Upper lobe of left lung (tissue), 6 donors: ENCODE results near the gene KPNA2. TPM values are rescaled to one million over a fixed set of nuclear protein-coding genes. Genes with fewer than 3 reads are reported as not detected.
"Not testable (repeated sequence)": the region's sequence is repeated elsewhere in the genome, so short reads cannot be mapped to it uniquely, and the experiment has no call there.

Source experiments
- ATAC-seq, 2 donors: fragments of 200-7000 bp; cut with Tn5 transposase; one replicate each; pipeline ENCODE4 v1.9.1; 2022; ENCODE audit warnings: mild to moderate bottlenecking in 2 of 2, moderate library complexity in 2 of 2; ENCODE audit not compliant: low FRiP score in 2 of 2
- DNase-seq, 2 donors: peaks; one replicate each; pipeline ENCODE4 v3.0.0-alpha.2; 2019 to 2020
- H3K27ac ChIP-seq, 4 donors: fragments of 200-600 bp; sonication (generic); one replicate each; pipeline ENCODE4 v1.5.1; 2016 to 2019
- H3K27me3 ChIP-seq, 4 donors: fragments of 200-600 bp; sonication (generic); one replicate each; pipeline ENCODE4 v1.5.1; 2017 to 2019
- H3K36me3 ChIP-seq, 4 donors: fragments of 200-600 bp; sonication (generic); one replicate each; pipeline ENCODE4 v1.5.1; 2016 to 2019
- H3K4me1 ChIP-seq, 4 donors: fragments of 200-600 bp; sonication (generic); one replicate each; pipeline ENCODE4 v1.5.1; 2018 to 2019
- H3K4me3 ChIP-seq, 4 donors: fragments of 200-600 bp; sonication (generic); one replicate each; pipeline ENCODE4 v1.5.1; 2017 to 2019; ENCODE audit warnings: mild to moderate bottlenecking in 2 of 4, moderate library complexity in 1 of 4
- H3K9me3 ChIP-seq, 4 donors: fragments of 200-600 bp; sonication (generic); one replicate each; pipeline ENCODE4 v1.5.1; 2018 to 2019
- CTCF ChIP-seq, 6 experiments: fragments of 450-650 bp in 4 of 6; fragments of 200-600 bp in 2 of 6; sonication (generic) in 2 of 6; IDR thresholded peaks; one replicate each; pipeline ENCODE4 v1.5.1; 2016 to 2019; ENCODE audit warnings: antibody characterized with exemption in 6 of 6
- EP300 ChIP-seq, 4 donors: sonication (generic); formaldehyde crosslinking; IDR thresholded peaks; one replicate each; pipeline ENCODE4 v1.5.1; 2017; ENCODE audit warnings: antibody characterized with exemption in 4 of 4, control low read depth in 2 of 4
- POLR2A ChIP-seq, 4 donors: fragments of 450-650 bp; IDR thresholded peaks; one replicate each; pipeline ENCODE4 v1.5.1; 2016 to 2017; ENCODE audit warnings: antibody characterized with exemption in 4 of 4, mild to moderate bottlenecking in 2 of 4
- POLR2AphosphoS5 ChIP-seq, 2 donors: sonication (generic); formaldehyde crosslinking; IDR thresholded peaks; one replicate each; pipeline ENCODE4 v1.5.1; 2017; ENCODE audit warnings: antibody characterized with exemption in 2 of 2
- WGBS, 2 donors: methylation state at CpG; one replicate each; pipeline ENCODE4 v1.1.5; 2017 to 2018; 5-methylcytosine and 5-hydroxymethylcytosine counted together
- total RNA-seq, 6 donors: library from RNA; depleted of rRNA in 4 of 6; stranded (reverse); fragments of >200 nt in 4 of 6; gene quantifications; one replicate each; pipeline versions ENCODE4 v1.1.0 to v1.2.1, GENCODE V29; 2016 to 2021
- donor health status: DM: no; HTN: no; CAD: no; lungs with moderate emphysema.
- donor health status: DM: no; HTN: yes; CAD: no; lungs with severe emphysema.

The KPNA2 gene
- total RNA-seq, 6 donors from 2014 or later: 10.7 to 39.4 (median 26.7) TPM

GRCh38 chr17:68036304-68037147 lies 991 bp downstream of the KPNA2 start:
- WGBS, 2 donors: 15 to 16% methylated on average over 11 of the region's 11 CpGs
- H3K27ac ChIP-seq: peak overlapping the region; percentile 60 to 91 (median 80)

GRCh38 chr17:68047153-68047846 lies 11.8 kb downstream of the KPNA2 start:
- DNase-seq (no peak), ATAC-seq (no peak)
- Histone ChIP-seq H3K9me3 (no peaks in the 10 kb centered on the region), H3K27me3 (no peaks in the 10 kb centered on the region), H3K4me3 (no peak overlapping the region), H3K36me3 (peaks cover 15 to 47% (median 33%) of the 10 kb centered on the region in 4 donors), H3K4me1 (peaks cover 0 to 3% (median 0%) of the 10 kb centered on the region in 4 donors), H3K27ac (no peak overlapping the region)
- 86 to 89% methylated on average over 9 of the region's 9 CpGs for WGBS, 2 donors
- TF ChIP-seq EP300 (IDR thresholded peaks at IDR 0.05) (no peak), CTCF (IDR thresholded peaks at IDR 0.05) (no peak), POLR2AphosphoS5 (IDR thresholded peaks at IDR 0.05) (no peak), POLR2A (IDR thresholded peaks at IDR 0.05) (no peak)

More at GRCh38 chr17:68036304-68037147, 991 bp downstream of the KPNA2 start:
- peaks cover 9 to 18% (median 13%) of the 10 kb centered on the region in 4 donors for H3K4me1 ChIP-seq
- H3K27me3 ChIP-seq: no peaks in the 10 kb centered on the region
- H3K4me3 ChIP-seq: peak overlapping the region; percentile 81 to 100 (median 92)
- peaks cover 0 to 42% (median 26%) of the 10 kb centered on the region in 4 donors for H3K36me3 ChIP-seq
- no peaks in the 10 kb centered on the region for H3K9me3 ChIP-seq
- DNase-seq: no peak
- ATAC-seq: no peak
- no peak for TF ChIP-seq CTCF (IDR thresholded peaks at IDR 0.05)
- no peak for TF ChIP-seq EP300 (IDR thresholded peaks at IDR 0.05)
- TF ChIP-seq POLR2A (IDR thresholded peaks at IDR 0.05): no peak
- no peak for TF ChIP-seq POLR2AphosphoS5 (IDR thresholded peaks at IDR 0.05)

- not testable (repeated sequence) for H3K27ac ChIP-seq, H3K4me3 ChIP-seq, H3K9me3 ChIP-seq, H3K27me3 ChIP-seq, DNase-seq, H3K4me1 ChIP-seq
- 58 to 76% methylated on average over 7 of the region's 7 CpGs for WGBS, 2 donors
- H3K36me3 ChIP-seq: peaks cover 12 to 39% (median 26%) of the 10 kb centered on the region in 4 donors
- ATAC-seq: peak in 1 of 2 donors; percentile 56
Measured at GRCh38 chr17:68047890-68048542, 12.5 kb downstream of the KPNA2 start.

GRCh38 chr17:68048996-68049395 lies 13.5 kb downstream of the KPNA2 start:
- no peaks in the 10 kb centered on the region for H3K27me3 ChIP-seq
- DNase-seq (no peak), ATAC-seq (no peak)
- no peak overlapping the region for H3K27ac ChIP-seq
- 89 to 94% methylated on average over 2 of the region's 2 CpGs for WGBS, 2 donors
- H3K4me3 ChIP-seq: no peak overlapping the region
- no peaks in the 10 kb centered on the region for H3K9me3 ChIP-seq
- peaks cover 8 to 30% (median 18%) of the 10 kb centered on the region in 4 donors for H3K36me3 ChIP-seq
- peaks cover 5 to 9% (median 8%) of the 10 kb centered on the region in 4 donors for H3K4me1 ChIP-seq
- no peak for TF ChIP-seq CTCF (IDR thresholded peaks at IDR 0.05)
- TF ChIP-seq POLR2AphosphoS5 (IDR thresholded peaks at IDR 0.05): no peak
- TF ChIP-seq EP300 (IDR thresholded peaks at IDR 0.05): no peak
- no peak for TF ChIP-seq POLR2A (IDR thresholded peaks at IDR 0.05)

- ATAC-seq, H3K27ac ChIP-seq, H3K27me3 ChIP-seq, DNase-seq, H3K4me3 ChIP-seq, H3K9me3 ChIP-seq: not testable (repeated sequence)
- WGBS, 2 donors: 87 to 94% methylated on average over 4 of the region's 4 CpGs
- Histone ChIP-seq H3K36me3 (peaks cover 7 to 20% (median 10%) of the 10 kb centered on the region in 4 donors), H3K4me1 (peaks cover 14 to 18% (median 17%) of the 10 kb centered on the region in 4 donors)
Measured at GRCh38 chr17:68049812-68050437, 14.4 kb downstream of the KPNA2 start.

- peak in 1 of 2 donors; percentile 72 for DNase-seq
- H3K9me3 ChIP-seq, ATAC-seq, H3K4me3 ChIP-seq, H3K27me3 ChIP-seq, H3K27ac ChIP-seq, H3K36me3 ChIP-seq: not testable (repeated sequence)
- H3K4me1 ChIP-seq: peaks cover 15 to 20% (median 18%) of the 10 kb centered on the region in 4 donors
- 96 to 98% methylated on average over 34 to 45 of the region's 57 CpGs for WGBS, 2 donors
Measured at GRCh38 chr17:68051321-68052312, 16.1 kb downstream of the KPNA2 start.
